GM19193 (cell line): Measurements from ENCODE around the gene FBF1.
A peak's percentile ranks its signal among the peaks of the same experiment; 100 is the strongest.

Experiments used
- POLR2A ChIP-seq: IDR thresholded peaks from 4 replicates; pipeline ENCODE4 v1.6.1; 2011; ENCODE audit not compliant: insufficient read depth, insufficient read length; ENCODE audit errors: extremely low read depth

Gene FBF1

GRCh38 chr17:75878174-75878998, 62.5 kb downstream of the FBF1 start, which contains the start of gene TRIM47:
TRIM47 (minus strand) TSS chr17:75878581; CDS start chr17:75878548, 33 bp downstream.
- no peak for TF ChIP-seq POLR2A

DNA sequence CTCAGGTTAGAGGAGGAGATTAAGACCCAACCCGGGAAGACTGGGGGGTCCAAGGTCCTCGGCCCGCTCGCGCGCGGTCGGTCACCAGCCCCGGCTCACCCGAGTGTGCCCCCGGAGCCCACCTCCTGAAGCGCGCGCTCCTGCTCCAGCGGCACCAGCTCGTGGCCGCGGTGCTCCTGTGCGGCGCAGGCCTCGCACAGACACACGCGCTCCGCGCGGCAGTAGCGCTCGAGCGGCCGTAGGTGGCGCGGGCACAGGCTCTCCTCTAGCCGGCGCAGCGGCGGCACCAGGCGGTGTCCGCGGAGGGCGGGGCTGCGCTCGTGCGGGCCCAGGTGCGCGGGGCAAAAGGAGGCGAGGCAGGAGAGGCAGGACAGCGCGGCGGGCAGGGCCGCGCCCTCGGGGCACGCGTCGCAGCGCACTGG, 63.1 kb downstream of the FBF1 start:
- peak; percentile 43 for TF ChIP-seq POLR2A

GRCh38 chr17:75876938-75877751, 63.7 kb downstream of the FBF1 start:
- TF ChIP-seq POLR2A, result no peak

GRCh38 chr17:75876190-75876937, 64.5 kb downstream of the FBF1 start:
- peak; percentile 50 for TF ChIP-seq POLR2A

DNA sequence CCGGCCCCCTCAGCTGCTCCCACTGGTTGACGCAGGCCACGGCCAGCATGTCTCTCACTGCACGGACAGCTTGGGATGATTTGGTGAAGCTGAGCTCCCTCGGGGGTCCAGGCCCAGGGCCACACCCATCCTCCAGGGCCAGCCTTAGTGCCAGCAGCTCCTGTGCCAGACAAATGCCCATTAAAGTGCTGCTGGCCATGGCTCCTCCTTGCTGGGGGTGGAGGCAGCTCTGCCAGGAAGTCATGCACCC, 65.0 kb downstream of the FBF1 start:
- no peak for TF ChIP-seq POLR2A

- TF ChIP-seq POLR2A, result no peak
Measured at GRCh38 chr17:75875182-75875939, 65.5 kb downstream of the FBF1 start.

DNA sequence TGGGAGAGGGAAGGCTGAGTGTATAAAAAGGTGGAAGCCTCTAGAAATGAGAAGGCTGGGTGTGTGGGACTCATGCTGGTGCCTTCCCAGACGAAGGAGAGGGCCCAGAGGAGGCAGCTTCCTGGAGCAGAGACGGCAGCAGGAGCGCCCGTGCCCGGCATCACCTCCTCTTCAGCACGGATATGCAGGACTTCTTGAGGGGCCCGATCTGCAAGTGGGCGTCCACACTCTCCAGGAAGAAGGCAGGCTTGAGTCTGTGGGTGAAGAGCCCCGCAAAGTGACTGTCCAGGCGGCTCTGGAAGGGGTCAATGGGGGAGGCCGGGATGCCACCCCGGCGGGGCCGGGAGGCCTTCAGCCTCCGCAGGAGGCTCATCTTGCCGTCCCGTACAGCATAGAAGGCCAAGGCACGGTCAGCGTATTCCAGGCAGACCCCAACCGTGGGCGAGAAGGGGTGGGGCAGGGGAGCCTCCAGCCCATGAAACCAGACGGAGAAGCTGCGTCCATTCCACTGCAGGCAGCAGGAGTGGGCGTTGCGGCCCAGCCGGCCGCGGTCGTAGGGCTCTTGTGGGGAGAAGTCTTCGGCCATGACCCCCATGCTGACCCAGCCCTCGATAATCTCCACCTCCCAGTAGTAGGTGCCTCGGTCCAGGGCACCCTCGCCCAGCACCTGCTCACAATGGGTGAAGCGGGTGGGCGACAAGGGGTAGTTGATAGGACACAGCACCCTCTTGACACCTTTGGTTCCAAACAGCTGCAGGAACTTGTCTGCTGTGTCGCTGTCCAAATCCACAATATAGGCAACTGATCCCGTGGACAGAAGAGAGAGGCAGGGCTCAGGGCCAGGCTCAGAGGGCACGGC, 66.3 kb downstream of the FBF1 start:
- no peak for TF ChIP-seq POLR2A

GRCh38 chr17:75873587-75874322, 67.1 kb downstream of the FBF1 start:
- no peak for TF ChIP-seq POLR2A

DNA sequence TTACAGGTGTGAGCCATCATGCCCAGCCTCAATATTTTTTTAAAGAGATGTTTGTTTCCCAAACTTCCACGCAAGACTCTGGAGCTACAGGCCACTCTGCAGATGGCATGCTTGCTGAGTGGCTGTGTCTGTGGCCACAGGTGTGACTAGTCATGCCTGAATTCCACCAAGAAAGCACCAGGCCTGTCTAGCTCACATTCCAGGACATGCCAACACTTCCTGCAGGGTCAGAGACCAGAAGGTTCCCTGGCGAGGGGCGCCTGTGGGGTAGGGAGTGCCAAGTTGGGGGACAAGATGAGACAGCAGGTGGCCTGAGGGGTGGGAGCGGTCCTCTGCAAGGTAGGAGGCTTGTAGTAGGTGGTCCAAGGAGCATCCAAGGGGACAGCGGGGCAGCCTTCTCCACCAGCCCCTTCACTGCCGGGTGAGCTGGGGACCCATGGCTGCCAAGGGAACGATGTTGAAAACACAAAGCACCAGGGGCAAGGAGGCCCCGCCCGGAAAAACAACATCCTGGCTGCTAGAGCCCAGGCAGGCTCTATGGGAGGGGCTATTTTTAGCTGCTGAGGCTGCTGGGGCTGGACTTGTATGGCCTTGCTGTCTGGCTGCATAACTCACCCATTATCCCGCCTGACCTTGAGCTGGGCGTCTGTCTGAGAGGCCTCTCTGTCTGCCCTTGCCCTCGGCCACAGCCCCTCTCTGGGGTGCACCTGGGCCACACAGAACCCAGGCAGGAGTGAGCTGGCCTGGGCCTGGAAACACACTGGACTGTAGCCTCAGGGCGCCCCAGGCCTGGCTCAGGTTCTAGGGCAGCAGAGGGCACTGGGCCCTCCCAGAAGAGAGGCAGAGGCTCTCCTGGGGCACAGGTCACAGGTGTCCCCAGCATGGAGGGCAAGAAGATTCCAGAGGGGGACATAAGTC, 68.1 kb downstream of the FBF1 start:
- TF ChIP-seq POLR2A, result no peak

- no peak for TF ChIP-seq POLR2A
Measured at GRCh38 chr17:75869282-75870141, 71.3 kb downstream of the FBF1 start.

- no peak for TF ChIP-seq POLR2A
Measured at GRCh38 chr17:75864448-75864871, 76.4 kb downstream of the FBF1 start.
